Glomerular endothelial cell (primary cell): ENCODE results near the gene SLC25A45. TPM values are rescaled to one million over a fixed set of nuclear protein-coding genes. Genes with fewer than 3 reads are reported as not detected.

Experiments
- DNase-seq: peaks from one replicate; pipeline ENCODE4 v3.0.0-alpha.2; 2011; ENCODE audit warnings: low read depth, low spot score; ENCODE audit errors: extremely low read depth
- total RNA-seq: library from RNA; depleted of rRNA; stranded (reverse); fragments of >200 nt; gene quantifications from 2 replicates; pipeline ENCODE4 v1.2.3, GENCODE V29; 2015

The SLC25A45 gene
- total RNA-seq, 1 donor from 2014 or later, result 2.0 TPM

DNA sequence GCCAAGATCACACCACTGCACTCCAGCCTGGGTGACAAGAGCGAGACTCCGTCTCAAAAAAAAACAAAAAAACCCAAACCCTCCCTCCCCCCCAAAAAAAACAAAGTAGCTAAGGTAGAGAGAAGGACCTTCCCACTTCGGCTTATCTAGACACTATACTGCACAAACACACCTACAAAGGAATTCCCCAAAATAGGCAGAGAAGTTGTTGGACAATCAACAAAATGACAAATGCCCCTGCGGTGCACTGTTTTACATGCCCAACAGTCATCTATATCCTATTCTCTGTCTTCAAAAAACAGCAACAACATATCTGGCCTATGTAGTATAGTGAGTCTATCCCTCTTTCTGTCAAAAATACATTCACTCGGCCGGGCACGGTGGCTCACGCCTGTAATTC, 55.4 kb downstream of the SLC25A45 start:
- no peak for DNase-seq

DNA sequence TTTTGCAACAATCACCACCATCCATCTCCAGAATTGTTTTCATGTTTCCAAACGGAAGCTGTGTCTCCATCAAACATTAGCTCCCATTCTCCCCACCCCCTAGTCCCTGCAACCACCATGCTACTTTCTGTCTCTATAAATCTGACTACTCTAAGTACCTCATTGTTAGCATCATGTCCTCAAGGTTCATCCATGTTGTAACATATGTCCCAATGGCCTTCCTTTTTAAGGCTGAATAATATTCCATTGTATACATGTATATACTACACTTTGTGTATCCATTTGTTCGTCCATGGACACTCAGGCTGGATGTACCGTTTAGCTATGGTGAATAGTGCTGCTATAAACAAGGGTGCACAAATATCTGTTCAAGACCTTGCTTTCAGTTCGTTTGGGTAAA, 57.0 kb downstream of the SLC25A45 start:
- DNase-seq, result no peak

Other genes starting within 250 kb of the SLC25A45 start
- 23.3 and 38.4 TPM in 2 replicates for gene SYVN1, start 248.1 kb downstream of the SLC25A45 start, total RNA-seq
- not detected in 2 replicates for gene SPDYC, start 212.4 kb downstream of the SLC25A45 start, total RNA-seq
- gene CAPN1, start 200.7 kb downstream of the SLC25A45 start, total RNA-seq, result 235 and 239 TPM in 2 replicates
- 13.8 and 16.1 TPM in 2 replicates for gene POLA2, start 120.7 kb downstream of the SLC25A45 start, total RNA-seq
- gene CDC42EP2, start 67.8 kb downstream of the SLC25A45 start, total RNA-seq, result 48.0 and 56.5 TPM in 2 replicates
- gene DPF2, start 48.8 kb downstream of the SLC25A45 start, total RNA-seq, result 40.9 and 52.2 TPM in 2 replicates
- 0.41 TPM in 1 of 2 replicates, not detected in the other for gene TIGD3, start 27.9 kb downstream of the SLC25A45 start, total RNA-seq
- 120 and 121 TPM in 2 replicates for gene FRMD8, start 4.0 kb upstream of the SLC25A45 start, total RNA-seq
- gene NEAT1, start 40.2 kb upstream of the SLC25A45 start, total RNA-seq, result 125 and 425 TPM in 2 replicates
- gene MALAT1, start 116.4 kb upstream of the SLC25A45 start, total RNA-seq, result 3,312 and 7,796 TPM in 2 replicates
- gene SCYL1, start 142.4 kb upstream of the SLC25A45 start, total RNA-seq, result 94.4 and 104 TPM in 2 replicates
- 104 and 131 TPM in 2 replicates for gene LTBP3, start 175.7 kb upstream of the SLC25A45 start, total RNA-seq
- gene ZNRD2, start 187.8 kb upstream of the SLC25A45 start, total RNA-seq, result 59.4 and 66.4 TPM in 2 replicates
- gene FAM89B, start 189.9 kb upstream of the SLC25A45 start, total RNA-seq, result 63.6 and 90.4 TPM in 2 replicates
- gene EHBP1L1, start 193.4 kb upstream of the SLC25A45 start, total RNA-seq, result 24.4 and 27.8 TPM in 2 replicates
- 0.58 TPM in 1 of 2 replicates, not detected in the other for gene KCNK7, start 213.2 kb upstream of the SLC25A45 start, total RNA-seq
- gene MAP3K11, start 231.6 kb upstream of the SLC25A45 start, total RNA-seq, result 100 and 181 TPM in 2 replicates
- 51.0 and 67.8 TPM in 2 replicates for gene PCNX3, start 233.1 kb upstream of the SLC25A45 start, total RNA-seq